ENCODE measurements around the gene DUSP8.
A peak's percentile ranks its signal among the peaks of the same experiment; 100 is the strongest.
"Not testable (repeated sequence)": the region's sequence is repeated elsewhere in the genome, so short reads cannot be mapped to it uniquely, and the experiment has no call there.

The DUSP8 gene

DNA sequence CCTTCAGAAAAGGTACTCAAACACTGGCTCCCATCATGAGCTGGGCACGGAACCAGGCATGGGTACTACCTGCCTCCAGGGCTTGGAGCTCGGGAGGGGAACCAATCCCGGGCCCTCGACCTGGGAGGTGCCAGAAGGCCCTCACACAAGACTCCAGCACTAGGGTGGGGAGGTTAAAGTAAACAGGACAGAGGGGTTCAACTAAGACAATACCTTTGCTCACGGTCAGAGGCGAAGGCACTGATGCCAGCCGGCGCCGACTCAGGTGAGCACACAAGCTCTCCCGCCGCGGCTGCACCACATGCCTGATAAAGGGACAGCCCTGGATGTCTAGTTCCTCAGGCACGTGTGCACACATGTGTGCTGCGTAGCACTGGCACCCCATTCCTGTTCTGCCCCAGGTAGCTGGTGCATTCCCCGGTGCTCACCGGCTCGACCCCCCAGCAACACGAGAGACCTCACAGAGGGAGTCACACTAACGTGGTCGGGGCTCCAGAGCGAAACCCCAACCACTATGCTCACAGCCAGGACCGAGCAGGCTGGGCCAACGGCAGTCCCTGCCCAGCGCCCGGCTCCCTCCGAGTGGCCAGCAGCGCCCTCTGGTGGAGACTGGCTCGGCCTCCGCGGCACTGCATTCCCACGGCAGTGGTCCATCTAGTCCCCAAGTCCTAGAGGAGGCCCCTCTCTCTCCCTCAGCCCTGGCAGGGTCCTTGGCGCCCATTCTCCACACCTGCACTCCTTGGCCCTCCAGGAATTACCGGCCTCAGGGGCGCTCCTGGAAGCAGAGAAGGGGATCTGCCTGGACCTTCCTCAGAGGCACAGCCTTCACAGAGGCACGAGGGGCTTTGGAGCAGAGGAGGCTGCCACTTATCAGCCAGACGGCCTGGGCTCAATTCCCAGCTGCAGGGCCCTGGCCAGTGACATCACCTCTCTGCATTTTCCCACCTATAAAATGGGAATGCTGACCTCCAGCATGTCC lies 56.7 kb downstream of the DUSP8 start:
- peak; percentile 16 to 46 for DNase-seq (ENCODE audit: low read depth in 2 of 2)

DNA sequence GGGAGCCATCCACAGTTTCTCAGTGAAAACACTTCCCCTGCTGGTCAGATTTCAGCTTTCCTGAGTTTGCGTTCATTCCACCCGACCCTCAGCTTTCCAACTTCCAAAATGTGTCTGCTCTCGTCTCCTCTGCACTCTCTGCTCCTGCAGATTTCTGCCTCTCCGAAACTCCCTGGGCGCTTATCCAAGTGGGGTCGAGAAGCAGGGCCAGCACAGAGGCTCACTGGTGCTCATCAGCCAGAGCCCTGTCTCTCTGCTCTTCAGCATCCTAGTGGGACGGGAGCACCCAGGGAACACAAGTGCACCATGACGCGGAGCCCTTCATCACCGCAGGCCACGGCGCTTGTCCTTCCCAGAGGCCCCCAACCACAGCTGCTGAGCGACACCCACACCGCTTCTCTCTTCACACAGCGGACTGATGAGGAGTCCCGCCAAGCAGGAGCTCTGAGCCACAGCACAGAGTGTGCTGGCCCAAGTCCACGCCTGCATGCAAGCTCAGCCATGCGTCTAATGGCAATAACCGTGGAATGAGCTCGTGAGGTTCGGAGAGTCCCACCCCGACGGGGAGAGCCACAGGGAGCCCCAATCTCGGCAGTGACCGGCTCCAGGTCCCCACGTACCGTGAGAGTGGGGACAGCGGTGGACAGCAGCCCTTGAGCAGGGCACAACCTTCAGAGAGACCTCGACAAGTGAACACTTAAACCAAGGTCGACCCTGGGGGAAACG lies 57.6 kb downstream of the DUSP8 start:
- no peak for DNase-seq (ENCODE audit: low read depth in 2 of 2)

DNA sequence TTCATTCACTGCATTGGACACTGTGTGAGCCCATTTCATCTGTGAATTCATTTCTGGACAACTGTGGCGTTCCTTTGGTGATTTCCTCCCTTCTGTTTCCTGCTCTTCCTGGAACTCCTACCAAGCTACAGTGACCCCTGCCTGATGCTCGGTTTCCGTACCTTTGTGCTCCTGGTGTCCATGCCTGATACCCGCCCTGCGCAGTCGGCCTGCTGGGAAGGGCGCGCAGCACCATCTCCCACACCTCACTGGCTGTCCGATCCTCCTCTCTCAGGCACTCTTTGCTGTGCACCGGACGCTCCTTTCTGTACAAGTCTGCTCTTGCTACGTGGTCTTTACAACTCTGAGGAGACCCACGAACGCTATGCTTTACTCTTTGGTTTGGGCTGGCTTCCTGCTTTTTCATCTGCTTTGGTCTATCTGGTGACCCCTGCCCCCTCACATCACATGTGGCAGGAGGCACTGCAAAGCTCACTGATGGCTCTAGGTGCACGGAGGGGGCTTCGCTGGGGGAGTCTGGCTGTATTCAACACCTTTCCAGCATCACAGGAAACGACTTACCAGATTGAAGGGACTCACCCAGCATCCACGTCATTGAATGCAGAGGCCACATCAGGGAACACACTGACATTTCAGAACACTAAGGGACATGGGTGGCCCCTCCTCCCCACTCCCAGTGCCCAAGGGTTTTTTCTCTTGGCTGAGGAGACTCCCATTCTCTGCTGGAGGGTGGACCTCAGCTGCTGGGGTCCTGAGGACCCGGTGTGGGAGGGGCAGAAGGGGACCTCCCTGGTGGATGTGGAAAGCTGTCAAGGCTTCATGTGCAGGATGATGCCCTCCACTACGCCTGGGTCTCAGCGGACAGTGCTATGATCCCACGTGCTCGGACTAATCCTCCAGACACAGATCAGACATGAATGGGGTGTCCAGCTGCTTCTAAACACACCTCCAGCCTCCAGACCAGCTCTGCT lies 58.5 kb downstream of the DUSP8 start:
- DNase-seq (ENCODE audit: low read depth in 2 of 2) = no peak

DNA sequence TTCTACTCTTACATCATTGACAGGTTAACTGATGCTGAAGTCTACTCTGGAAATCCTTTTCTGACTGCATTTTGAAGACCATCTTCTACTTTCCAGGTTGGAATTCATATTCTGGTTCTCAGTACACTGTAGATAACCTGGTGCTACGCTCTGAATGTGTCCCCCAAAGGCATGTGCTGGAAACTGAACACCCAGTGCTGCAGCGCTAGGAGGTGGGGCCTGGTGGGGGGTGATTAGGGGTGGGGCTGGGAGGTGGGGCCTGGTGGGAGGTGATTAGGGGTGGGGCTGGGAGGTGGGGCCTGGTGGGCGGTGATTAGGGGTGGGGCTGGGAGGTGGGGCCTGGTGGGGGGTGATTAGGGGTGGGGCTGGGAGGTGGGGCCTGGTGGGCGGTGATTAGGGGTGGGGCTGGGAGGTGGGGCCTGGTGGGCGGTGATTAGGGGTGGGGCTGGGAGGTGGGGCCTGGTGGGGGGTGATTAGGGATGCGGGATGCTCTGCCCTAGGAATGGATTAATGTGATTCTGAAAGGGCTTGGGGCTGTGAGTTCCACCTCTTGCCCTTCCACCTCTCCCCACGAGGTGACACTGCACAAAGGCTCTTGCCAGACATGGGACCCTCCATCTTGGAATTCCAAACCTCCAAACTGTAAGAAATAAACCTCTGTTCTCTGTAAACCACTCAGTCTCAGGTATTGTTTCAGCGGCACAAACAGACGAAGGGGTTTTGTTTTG lies 59.4 kb downstream of the DUSP8 start:
- DNase-seq (ENCODE audit: low read depth in 2 of 2) = not testable (repeated sequence)

DNA sequence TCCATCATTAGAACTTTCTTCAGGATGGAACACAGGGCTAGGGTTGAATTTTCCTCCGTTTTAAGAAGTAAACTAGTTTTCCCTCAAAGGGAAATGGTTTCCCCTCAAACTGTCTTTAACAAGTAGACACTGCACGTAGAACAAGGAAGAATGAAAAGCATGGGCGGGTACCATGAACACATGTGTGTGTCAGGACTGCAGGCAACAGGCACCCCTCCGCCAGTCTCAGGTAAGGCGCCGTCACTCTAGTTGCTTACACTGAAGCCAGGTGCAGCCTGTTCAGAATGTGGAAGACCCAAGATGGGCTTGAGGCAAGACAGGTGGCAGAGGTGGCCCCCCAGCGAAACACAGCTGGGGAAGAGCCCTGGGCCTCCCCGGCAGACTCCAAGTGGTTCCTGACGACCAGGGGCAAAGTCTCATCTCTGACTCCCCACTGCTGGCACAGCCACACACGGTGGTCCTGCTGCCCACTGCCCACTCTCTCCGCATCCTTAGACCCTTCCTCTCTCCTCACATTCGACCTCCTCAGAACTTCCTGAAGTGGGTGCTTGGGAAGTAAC lies 60.1 kb downstream of the DUSP8 start:
- no peak for DNase-seq (ENCODE audit: low read depth in 2 of 2)

DNA sequence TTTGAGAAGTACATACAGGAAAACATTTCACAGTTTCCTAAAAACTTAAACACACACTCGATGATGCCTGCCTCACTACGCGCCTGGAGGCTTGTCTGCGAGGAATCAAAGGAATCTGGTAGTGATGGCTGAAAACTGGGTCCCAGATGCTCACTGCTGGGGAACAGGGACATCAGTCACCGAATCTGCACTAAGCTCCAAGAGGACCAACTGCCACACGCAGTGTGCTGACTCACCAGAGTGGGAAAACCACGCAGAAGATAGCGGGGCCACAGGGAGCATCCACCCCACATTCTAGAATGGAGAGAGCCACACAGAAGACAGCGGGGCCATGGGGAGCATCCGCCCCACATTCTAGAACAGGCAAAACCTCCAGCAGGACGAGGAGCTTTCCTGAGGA lies 61.1 kb downstream of the DUSP8 start:
- DNase-seq (ENCODE audit: low read depth in 2 of 2) = no peak

DNA sequence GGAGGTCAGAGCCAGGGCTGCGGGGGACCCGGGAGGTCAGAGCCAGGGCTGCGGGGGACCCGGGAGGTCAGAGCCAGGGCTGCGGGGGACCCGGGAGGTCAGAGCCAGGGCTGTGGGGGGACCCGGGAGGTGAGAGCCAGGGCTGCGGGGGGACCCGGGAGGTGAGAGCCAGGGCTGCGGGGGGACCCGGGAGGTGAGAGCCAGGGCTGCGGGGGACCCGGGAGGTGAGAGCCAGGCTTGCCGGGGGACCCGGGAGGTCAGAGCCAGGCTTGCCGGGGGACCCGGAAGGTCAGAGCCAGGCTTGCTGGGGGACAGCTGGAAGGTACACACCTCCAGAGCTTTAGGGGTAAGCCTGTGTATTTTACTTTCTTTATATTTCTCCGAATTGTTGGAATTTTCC lies 61.7 kb downstream of the DUSP8 start:
- not testable (repeated sequence) for DNase-seq (ENCODE audit: low read depth in 2 of 2)

DNA sequence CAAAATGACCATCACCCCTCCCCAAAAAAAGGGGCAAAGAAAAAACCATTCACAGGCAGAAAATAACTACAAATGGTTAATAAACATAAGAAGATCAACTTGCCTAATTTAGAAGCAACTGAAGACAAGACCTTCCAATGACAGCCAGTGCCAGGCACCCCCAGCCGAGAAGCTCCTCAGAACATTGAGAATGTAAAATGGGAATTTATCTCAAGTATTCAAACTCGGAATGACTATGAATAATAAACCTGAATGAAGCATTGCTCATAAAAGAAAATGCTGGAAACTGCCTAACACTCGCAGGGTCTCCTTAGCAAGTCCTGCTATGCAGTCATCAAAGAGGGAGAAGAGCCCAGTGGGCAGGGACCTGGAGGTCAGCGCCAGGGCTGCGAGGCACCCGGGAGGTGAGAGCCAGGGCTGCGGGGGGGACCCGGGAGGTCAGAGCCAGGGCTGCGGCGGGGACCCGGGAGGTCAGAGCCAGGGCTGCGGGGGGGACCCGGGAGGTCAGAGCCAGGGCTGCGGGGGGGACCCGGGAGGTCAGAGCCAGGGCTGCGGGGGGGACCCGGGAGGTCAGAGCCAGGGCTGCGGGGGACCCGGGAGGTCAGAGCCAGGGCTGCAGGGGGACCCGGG lies 62.3 kb downstream of the DUSP8 start:
- no peak for DNase-seq (ENCODE audit: low read depth in 2 of 2)

DNA sequence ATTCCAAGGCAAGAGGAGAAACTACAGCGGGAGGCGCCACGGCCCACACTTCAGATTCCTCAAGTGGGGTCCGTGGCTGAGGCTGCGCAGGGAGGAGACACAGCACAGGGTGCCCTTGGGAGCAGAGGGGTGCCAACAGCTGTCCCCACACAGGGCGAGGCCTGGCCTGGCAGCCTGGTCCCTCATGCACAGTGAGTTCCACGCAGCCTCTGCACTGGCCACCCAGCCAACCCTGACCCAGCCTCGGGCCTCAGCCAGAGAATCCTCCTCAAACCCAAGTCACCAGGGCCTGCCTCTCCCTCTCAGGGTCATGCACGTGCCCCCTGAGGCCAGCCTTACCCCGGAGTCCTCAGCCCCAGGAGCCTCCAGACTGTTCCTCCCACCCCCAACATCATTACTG lies 63.1 kb downstream of the DUSP8 start:
- DNase-seq (ENCODE audit: low read depth in 2 of 2) = no peak

DNA sequence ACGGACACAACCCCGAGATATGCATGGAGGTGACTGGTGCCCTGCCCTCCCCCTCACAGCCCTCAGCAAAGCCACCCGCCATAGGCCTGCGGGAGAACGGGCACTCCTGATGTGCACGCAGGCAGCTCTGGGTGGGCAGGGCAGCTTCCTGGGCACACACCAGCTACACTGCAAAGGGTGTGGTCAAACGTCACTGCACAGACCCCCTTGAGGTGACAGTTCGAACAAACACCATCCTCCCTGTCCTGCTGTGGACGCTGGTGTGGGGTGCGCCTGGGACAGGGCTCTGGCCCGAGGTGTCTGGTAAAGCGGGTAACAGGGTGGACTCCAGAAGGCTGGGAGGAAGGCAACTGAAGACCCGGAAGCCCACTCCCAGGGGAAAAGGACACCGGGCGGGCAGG lies 63.6 kb downstream of the DUSP8 start:
- no peak for DNase-seq (ENCODE audit: low read depth in 2 of 2)

DNA sequence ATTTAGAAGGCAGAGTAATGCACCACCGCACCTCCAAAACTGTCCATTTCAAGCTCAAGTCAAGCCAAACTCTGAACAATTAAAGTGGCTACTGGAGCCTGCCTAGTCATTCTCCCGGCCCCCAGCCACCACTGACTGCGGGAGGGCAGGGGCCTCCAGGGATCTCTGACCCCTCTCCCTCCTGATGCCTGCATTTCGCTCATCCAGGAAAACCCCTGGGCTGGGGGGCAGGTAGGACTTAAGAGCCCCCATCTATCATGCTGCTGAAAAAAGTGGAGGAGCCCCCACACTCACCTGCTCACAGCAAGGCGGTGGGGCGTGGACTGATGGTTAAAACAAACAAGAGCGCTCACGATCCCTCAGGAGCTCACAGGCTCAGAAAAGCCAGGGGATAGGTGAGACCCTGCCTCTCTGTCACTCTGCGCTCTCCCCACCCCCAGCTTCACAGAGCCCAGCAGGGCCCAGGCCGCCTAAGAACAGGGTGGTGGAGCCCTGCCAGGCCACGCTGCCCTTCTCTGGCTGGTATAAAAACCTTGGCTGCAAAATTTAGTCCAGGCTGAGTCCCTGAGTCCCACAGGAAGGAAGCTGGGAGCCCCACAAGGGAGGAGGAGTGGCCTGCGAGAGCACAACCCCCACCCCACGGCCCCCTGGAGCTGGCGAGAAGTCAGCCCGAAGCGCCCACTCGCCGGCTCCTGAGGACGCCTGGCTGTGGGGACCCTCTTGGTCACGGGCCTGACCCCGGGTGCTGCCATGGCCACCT lies 64.5 kb downstream of the DUSP8 start:
- no peak for DNase-seq (ENCODE audit: low read depth in 2 of 2)

DNA sequence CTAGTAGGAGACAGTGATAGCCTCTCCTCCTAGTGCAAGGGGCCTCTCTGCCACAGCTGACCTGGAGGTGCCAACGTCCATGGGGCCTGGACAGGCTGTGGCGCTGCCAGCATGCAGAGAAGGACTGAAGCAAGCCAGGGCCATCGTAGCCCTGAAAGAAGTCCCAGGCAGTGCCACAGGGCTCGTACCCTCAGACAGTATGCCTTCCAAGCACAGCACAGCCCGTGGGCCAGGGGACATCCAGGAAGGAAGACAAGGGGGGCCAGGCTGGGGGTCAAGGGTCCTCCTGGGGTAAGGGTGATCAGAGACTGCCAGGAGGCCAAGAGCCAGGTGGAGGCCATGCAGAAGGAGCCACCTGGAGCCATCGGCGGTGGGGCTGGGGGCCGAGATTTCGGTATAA lies 65.1 kb downstream of the DUSP8 start:
- DNase-seq (ENCODE audit: low read depth in 2 of 2) = no peak

DNA sequence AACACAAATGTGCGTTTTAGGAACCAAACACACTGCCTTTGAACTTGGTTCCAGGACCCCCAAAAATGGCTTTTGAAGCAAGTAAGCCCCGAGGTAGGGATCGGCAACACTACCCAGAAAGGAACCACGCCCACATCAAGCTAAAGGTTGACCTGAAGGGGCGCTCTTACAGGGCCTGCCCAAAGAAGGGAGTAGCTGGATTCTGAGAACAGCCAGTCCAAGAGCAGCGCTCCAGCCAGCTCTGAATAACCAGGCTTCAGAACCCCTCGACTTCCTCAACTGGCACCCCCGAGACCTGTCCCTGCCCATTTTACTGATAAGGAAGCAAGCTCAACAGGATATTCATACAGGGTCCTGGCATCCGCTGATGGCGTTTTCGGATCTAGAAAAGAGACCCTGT lies 66.6 kb downstream of the DUSP8 start:
- no peak for DNase-seq (ENCODE audit: low read depth in 2 of 2)

DNA sequence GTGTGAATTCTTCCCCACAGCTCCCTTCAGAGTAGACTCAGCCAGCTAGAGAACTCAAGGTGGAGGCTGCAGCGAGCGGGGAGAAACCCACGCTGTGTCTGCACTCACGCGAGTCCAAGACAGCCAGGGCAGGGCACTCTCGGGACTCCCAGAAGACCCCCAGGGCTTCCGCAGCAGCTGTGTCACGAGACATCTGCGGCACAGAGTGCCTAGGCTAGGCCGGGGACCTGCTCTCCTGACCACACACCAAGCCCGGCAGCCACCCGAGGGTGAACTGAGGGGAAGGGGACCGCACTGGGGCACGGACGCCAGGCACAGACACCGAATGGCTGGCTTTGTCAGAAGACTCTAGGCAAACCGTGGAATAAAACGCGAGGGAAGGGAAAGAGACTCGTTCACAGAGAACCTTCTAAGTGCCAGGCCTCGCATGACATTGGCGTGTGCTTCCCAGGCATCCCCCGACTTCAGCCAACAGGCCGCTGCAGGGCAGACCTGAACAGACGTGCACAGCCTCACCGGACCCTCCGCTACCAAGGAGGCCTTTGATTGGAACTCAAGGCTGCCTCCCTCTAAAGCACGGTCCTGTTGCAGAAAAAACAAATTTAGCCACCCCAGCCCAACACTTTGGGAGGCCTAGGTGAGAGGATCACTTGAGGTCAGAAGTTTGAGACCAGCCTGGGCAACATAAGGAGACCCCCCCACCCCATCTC lies 67.3 kb downstream of the DUSP8 start:
- no peak for DNase-seq (ENCODE audit: low read depth in 2 of 2)

DNA sequence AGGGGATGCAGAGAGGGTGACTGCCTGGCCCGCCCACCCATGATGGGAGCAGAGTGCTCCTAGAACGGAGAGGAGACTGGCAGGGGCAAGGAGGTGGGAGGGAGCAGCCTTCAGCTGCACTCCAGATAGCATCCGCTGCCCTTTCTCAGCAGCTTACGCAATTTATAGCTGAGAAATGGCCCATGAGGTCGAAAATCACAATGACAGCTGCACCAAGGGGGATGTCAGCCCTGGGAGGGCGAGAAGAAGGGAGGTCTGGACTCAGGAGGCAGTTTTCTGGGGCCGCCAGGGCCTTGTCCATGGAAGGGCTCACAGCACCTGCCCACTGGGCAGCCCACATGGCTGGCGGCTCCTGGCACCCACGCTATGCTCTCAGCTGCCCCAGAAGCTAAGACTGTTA lies 67.9 kb downstream of the DUSP8 start:
- no peak for DNase-seq (ENCODE audit: low read depth in 2 of 2)
